ENCODE measurements around the gene RAB23.
"Not testable (repeated sequence)": the region's sequence is repeated elsewhere in the genome, so short reads cannot be mapped to it uniquely, and the experiment has no call there.

The RAB23 gene

DNA sequence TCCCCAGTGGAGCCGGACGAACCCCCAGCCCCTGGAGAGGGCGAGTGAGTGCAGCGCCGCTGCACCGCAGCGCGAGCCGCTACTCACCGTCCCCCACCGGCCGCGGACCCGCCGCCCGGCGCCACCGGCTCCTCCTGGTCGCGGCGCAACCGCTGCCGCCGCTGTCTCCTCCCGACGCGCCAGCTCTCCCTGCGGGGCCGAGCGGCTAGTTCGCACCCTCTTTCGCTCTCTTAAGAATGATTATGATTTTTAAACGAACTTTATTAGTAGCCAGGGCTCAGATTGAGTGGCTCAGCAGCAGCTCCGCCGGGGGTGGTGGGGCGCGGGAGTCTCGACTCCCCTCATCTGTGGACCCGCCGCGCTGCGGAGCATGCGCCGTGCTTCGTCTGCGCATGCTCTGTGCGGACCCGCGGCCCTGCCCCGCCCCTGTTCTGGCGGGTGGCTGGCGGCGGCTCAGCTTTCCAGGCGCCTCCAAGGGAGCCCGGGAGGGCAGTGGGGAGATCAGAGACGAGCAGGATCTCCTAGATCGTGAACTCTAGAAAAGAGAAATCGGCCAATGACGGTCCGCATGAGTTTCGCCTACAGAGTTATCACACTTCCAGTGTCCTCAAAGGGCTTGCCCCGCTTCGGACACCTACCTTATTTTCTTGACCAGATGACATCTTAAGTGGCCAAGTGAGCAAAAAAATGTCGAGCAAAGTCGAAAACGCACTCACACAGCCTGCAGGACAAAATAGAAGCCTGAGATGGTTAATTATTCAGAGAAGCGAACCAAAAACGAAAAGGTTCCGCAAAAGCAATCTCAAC, at the start of gene RAB23:
RAB23 (minus strand) TSS at position 372 of the 807 bp plus-strand sequence. CDS start 11,927 bp downstream, outside the sequence.
- DNase-seq, result peak; percentile 93

DNA sequence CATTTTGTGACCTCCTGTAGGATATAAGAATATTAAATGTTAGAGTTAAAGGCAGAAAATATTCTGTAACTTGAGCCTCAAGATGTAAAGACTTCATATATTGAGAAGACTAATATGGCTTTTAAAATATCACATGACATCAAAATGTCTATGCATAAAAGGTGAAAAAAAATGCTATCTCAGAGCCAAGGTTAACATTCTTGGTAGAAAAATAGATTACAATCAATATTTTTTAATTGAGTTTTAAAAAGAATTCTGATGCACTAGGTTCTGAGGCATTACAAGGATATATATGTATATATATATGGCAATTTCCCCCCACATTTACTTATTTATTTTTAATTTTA, 46.2 kb upstream of the RAB23 start:
- DNase-seq, result no peak

DNA sequence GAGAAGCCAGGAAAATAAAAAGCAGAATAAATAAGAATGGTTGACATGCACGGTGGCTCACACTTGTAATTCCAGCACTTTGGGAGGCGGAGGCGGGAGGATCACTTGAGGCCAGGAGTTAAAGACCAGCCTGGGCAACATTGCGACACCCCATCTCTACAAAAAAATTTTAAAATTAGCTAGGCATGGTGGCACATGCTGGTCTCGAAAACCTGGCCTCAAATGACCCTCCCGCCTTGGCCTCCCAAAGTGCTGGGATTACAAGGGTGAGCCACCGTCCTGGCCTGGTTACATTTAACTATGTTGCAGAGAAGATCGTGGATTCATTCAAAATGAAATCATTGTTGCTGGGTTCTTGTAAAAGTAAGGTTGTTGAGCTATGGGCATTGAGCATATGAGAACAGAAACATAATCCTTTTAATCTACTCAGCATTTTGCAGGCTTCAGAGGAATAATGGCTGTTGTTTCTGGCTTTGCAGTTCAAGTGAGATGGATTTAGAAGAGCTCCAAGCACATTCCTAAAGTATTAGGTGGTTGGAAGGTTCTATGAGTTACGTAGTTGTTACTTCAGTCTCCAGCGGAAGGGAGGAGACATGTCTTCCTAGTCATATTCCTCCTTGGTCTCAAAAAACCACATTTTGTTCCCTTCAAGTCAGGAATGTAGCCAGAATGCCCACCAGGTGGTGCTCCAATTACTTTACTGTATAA, 45.6 kb upstream of the RAB23 start:
- DNase-seq, result peak; percentile 76

DNA sequence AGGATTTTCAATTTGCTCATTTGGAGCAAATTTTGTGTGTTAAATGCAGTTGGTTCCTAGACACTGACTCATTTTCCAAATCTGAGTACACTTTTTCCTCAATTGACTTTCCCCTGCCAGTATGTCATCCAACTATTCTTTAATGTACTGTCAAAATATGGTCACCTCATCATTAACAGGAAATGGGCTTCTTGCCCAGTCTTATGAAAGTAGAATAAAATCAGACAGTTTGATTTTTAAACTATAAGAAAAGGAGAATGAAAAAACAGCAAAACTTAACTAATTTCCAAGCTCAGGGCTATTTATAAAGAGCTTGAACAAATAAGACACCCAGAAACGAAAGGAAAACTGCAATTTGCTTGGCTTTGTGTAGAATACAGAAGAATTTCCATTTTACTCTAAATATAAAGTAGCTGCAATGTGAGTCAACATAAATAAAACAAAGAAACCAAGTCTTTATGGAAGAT, 43.7 kb upstream of the RAB23 start:
- no peak for DNase-seq

DNA sequence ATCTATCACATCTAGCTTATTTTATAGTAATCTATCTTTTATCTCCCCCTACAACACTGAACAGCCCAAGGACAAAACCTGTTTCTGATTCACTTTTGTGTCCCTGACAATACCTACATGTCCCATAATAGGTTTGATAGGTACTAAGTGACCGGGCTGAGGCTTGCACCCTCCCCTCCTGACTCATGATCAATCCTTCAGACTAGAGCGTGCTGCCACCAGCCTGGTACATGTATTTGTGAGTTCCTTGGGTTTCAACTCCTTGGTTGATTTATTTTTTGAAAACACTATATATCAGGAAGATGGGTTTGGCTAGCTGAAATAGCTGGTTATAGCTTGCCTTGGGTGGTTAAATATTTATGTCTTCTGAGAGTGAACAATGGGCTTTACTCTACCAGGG, 41.6 kb upstream of the RAB23 start:
- no peak for DNase-seq

DNA sequence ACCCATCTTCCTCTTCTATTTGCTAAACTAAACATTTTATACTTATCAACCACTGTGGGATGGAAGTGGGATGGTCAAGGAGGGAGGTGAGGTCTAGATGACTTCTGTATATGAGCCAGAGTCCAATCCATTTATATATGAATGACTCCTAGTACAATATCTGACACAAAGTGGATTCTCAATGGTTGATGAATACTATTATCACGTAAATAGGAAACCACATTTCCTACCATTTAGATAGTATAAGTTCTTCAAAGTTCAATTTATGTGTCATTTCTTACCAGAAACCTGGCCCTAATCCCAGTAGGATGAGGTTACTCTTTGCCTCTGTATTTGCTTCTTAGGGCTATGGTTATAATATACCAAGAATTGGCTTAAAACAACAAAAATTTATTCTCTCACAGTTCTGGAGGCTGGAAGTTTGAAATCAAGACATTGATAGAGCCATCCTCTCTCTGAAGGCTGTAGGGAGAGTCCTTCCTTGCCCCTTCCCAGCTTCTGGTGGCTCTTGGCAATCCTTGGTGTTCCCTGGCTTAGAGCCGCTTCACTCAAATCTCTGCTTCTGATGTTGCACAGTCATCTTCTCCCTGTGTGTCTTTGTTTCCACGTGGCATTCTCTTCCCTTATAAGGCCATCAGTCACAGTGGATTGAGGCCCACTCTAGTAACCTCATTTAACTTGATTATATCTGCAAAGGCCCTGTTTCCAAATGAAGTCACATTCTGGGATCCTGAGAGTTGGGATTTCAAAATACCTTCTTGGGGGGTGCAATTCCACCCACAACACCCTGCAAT, 41.0 kb upstream of the RAB23 start:
- DNase-seq, result no peak

DNA sequence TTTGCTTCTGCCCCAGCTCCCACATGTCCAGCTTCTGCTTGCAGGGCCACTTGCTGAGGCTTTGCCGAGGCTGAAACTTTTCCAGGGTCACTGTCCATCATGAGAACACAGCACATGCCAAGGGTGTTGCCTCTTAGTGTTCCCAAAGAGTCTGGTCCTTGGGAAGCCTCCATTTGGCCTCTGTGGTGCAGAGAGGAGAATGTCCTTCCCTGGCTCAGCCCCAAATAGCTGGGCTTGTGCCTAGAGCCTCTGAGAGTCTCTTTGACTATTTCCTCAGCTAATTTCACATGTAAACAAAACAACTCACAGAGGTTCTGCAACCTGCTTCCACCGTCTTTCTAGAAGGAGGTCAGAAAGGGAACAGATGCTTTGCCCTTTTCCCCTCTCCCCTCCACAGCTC, 40.4 kb upstream of the RAB23 start:
- peak; percentile 60 for DNase-seq

DNA sequence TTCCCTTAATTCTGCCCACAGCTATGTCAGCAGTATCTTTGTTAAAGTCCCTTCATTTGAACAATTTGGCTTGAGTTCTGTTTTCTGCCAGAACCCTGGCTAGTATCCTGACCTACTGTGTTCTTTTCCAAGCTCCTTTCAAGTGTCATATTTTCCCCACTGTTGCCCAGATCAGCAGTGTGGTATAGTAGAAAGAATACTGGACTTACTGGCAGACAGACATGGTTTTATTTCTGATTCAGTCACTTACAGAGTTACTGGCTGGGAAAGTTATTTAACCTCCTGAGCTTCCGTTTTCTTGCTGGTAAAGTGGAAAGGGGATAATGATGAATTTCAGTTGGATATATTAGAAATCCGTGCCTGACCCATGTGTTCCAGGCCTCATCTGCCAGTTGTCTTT, 39.8 kb upstream of the RAB23 start:
- peak; percentile 39 for DNase-seq

DNA sequence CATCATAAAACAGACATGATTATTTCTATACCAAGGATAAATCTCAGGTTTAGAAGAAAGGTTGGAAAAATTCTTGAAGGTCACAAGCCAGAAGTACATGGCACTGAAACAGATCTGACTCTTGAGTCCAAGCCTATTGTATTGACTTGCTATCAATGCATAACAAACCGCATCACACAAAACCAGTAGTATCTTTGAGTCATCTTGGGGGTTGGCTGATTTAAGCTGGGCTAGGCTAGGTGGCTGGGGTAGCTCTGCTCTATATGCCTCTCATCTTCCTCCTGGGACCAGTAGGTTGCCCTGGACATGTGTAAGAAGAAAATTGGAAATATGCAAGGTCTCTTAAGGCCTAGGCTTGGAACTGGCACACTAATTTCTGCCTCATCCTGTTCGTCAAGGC, 37.0 kb upstream of the RAB23 start:
- no peak for DNase-seq

DNA sequence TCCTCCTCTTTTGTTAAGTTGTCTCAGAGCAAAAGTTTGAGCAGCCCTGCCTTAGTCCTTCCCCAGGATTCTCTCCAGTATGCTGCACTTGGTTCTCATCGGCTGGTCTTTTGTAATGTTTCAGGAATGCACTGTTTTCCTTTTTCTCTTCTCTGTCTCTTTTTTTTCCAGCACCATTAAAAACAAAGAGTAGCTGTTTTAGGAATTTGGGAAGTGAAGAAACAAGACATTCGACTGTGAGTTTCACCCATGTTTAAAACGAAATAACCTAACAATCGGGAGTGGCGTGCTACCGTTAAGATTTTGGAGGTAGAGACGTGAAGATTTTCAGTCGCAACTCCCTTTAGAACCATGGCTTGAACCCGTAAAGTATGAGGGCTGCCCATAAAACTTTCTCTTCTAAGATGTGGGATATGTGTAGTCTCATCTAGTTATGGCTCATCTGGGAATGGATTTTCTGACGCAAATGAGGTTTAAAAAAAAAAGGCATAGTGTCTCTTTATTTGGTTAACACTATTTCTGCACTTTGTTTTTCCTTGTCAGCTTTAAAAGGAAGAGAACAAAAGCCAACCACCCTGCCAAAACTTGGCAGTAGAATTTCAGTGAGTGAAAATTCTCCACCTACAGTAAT, 35.9 kb upstream of the RAB23 start:
- no peak for DNase-seq

DNA sequence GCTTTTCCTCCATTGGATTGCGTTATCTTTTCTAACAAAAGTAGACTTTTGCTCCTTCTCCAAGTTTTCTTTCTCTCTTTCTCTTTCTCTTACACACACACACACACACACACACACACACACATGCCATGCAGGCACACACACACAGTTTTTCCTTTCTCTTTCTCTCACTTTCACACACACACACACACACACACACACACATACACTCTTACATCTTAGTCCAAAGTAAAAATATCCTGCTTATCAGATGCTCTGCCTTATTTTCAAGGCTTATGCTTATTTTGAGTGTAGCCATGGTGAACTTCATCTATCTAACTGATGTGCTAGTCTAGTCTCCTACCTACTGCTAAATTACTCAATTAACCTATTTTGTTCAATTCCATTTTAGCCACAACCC, 34.4 kb upstream of the RAB23 start:
- no peak for DNase-seq

DNA sequence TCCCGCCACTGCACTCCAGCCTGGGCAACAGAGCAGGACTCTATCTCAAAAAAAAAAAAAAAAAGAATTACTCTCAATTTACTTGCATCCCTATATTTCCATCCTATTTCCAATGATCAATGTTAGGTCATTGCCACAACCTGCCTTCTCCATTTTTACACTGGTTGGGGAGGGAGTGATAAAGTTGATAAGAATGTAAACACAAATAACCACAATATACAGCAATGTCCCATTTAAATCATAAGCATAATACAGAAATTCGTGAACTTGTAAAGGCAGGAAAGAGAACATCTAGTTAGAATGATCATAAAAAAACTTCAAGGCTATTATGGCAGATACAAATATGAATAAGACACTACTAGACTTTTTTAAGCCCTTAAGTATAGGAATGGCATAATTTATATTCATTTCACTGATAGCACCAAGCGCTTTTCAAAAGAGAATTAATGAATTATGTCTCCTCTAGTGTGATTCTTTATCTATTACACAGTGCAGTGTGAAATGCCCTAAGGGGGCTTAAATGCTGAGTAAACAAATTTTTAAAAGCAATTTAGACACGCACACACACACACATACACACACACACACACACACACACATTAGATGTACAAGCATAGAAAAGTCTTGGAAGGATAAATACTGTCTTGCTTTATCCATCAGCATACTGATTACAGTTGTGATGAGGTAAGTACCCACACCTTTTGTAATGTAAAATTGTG, 33.5 kb upstream of the RAB23 start:
- no peak for DNase-seq

DNA sequence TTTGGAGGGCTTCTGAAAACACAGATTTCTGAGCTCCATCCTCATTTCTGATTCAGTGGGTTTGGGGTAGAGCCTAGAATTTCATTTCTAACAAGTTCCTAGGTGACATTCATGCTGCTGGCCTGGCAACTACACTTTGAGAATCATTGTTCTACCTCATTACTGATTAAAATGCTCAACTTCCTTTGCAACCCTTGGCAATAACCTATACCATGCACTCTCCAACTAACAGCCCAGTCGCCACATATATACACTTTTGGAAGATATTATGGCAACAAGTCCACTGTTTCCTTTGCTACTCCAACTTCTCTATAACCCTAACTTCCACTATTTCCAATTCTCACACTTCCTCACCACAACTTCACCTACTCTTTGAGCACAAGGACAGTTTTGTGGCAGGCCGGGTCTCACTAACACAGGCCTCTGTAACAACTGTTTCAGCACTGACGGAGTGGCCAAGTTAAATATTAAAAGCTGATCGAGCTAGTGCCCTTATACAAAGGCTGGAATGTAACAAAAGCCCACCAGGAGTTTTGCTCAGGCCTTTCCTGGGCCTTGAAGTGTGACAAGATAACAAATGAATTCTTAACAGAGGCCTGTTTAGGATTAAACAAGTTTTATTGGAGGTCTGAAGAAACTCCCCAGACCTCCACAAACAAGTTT, 32.1 kb upstream of the RAB23 start:
- no peak for DNase-seq

DNA sequence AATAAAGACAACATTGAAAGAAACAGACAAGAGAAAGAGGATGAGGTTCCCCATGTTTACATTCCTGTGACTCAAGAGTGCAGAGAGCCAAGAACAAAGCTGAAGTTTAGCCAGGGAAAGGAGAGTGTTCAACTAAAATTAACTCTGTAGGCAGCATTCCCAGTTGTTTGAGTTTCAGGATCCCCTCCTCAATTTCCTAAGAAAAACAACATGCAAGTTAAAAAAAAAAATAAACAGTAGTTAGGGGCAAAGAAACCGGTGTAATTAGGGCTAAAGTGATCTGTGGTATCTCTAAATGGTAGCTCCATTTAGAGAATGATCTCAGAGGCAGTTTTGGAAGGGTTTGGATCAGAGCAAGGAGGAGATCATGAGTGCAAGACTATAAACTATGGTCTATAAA, 30.9 kb upstream of the RAB23 start:
- DNase-seq, result peak; percentile 39

DNA sequence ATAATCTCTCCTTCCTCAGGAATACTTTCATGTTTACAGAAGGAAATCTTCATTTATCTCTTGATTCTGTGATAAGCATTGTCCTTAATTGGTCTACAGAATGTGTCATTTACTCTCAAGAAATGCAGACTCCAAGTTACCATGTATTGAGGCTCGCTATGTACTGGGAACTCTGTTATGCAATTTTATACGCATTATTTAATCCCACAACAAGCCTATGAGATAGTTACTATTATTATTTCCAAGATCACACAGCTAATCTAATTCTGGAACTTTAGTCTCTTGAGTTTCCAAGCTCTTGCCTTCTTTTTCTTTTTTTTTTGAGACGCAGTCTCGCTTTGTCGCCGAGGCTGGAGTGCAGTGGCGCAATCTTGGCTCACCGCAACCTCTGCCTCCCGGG, 30.0 kb upstream of the RAB23 start:
- no peak for DNase-seq

DNA sequence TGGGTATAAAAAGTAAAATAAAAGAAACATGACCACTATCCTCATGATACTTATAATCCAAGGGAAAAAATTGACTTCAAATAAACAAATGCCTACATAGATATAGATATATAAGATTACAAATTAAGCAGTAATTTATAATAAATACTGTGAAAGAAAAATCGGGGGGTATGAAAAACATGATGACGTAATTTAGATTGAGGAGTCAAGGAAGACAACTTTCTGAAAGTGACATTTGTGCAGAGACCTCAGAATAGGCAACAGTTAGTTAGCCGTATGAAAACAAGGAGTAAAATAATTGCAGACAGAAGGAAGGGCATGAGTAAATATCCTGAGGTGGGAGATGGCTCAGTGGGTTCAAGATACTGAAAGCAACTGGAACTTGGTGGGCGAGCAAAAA, 28.2 kb upstream of the RAB23 start:
- no peak for DNase-seq

DNA sequence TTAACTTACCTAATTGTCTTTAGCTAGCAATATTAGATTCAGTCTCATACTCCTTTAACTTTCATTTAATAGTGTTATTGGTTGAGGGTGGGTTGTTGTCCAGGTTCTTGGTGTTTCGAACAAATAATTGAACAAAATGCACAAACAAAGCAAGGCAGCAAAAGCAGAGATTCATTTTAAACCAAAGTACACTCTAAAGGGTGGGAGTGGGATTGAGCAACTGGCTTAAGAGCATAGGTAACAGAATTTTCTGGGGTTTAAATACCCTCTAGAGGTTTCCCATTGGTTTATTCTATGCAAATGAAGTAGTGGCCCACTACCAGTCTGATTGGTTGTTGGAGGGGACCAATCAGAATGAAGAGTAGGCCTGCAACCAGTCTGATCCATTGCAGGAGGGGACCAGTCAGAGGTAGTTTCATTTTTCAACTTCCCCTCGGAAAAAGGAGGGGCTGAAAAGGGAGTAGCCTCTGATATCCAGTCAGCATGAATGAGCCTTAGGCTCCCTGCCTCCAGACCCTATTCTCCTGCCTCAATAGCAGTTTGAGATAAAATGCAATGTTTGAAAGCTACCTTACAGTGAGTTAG, 26.3 kb upstream of the RAB23 start:
- no peak for DNase-seq

DNA sequence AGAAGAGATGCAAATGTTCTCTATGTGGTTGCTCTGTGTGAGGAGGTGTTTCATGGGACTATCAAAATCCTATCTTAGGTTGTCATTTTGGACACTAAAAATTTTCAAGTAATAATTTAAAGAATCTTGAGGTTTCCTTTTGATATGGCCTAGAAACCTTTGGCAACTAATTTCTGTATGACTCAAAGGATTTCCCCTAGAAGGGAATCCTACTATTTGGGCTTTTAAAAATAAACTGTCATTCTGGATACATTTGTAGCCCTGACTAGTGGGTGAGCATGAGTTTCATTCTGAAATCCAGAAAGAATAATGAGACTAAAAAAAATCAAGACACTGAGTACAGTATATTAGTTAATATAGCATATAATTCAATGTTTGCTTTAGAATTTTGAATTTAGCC, 25.5 kb upstream of the RAB23 start:
- no peak for DNase-seq

DNA sequence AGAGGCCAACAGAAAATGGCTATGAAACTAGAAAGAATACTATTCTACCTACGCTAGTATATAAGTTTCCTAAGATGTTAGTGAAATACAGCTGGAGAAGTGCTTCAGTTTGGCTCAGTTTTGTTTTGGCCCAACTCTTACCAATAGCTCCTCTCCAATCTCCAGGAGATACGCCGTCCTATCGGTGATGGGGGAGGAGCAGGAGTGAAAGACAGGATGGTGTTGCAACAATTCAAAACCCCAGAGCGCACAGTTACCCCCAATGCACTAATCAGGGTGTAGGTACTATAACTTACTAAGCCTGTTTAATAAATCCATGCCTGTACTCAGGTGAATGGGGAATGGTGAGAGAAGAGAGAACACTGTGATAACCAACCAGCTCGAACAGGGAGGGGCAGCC, 24.2 kb upstream of the RAB23 start:
- DNase-seq, result no peak

DNA sequence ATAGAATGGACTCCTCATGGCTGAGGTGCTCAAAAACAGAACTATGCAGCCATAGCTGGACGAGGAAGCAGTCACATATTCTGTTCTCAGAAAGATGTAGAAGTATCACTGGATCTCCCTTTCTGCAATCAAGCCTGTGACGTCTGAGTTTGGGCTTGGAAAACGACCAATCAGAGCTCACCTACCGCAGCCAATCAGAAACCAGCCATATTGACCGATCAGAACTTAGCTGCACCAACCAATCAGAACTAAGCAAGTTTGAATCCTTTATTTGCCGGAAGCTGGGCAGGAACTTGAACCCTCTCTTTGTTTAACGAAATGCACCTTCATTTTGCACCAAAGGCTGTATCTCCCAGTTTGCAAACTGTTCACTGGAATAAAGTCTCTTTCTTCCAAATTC, 21.8 kb upstream of the RAB23 start:
- DNase-seq, result no peak

DNA sequence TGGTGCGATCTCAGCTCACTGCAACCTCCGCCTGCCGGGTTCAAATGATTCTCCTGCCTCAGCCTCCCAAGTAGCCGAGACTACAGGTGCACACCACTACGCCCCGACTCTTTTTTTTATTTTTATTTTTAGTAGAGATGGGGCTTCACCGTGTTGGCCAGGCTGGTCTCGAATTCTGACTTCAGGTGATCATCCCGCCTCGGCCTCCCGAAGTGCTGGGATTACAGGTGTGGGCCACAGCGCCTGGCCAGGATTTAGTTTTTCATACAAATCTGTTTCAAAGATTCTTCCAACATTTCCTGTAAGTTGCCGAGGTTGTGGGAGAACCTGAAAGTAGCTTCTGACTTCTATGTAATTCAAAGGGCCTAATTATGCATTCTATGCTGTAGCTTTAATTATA, 21.4 kb upstream of the RAB23 start:
- DNase-seq, result not testable (repeated sequence)

DNA sequence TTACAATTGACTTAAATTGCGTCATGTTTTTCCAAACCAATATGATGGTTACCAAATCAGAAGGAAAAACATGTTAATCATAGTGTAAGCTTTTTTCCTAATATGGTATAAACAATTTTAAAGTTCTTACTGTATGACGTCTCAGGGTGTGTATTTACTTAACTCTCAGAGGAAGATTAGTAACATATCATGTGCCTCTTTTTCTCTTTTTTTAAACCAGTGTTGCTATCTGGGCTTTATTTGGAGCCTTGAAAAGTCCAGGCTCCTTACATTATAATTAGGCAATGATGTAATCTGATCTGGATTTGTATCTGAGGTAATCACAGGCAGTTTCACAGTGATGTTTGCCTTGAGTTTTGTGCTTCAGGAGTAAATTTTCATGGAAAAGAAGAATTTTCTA, 20.4 kb upstream of the RAB23 start:
- no peak for DNase-seq

Measured in femur (tissue), 1 donor.